ENCODE measurements around the gene HTD2.

Gene HTD2

GRCh38 chr3:58299075-58299474, 7.2 kb upstream of the HTD2 start:
- TF ChIP-seq CTCF (IDR thresholded peaks at IDR 0.05) = no peak

DNA sequence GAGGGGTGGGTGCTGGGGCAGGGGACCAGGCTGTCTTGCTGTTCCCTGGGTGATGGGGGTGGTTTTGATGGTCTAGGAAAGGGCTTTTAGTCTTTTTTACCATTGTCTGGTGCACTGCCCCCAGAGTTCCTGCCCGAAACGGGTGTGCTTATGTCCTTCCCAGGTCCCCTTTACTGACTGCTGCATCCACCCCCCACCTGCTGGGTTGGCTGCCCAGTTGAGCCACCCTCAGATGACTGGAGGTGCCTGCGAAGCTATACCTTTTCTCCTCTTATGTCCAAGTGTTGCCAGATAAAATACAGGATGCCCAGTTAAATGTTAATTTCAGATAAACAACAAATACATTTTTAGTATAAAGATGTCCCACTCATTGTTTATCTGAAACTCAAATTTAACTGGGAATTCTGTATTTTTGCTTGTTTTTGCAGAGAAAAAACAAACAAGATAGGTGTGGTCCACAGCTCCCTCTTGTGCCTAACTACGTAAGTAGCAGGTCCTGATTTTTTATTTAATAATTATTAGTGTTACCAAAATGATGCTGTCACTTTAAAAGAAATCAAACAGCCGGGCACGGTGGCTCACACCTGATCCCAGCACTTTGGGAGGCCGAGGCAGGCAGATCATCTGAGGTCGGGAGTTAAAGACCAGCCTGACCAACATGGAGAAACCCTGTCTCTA, 6.3 kb upstream of the HTD2 start:
- TF ChIP-seq CTCF (IDR thresholded peaks at IDR 0.05) = peak; percentile 67

GRCh38 chr3:58307639-58308215, 1.4 kb downstream of the HTD2 start:
- peak; percentile 72 for TF ChIP-seq CTCF (IDR thresholded peaks at IDR 0.05)

DNA sequence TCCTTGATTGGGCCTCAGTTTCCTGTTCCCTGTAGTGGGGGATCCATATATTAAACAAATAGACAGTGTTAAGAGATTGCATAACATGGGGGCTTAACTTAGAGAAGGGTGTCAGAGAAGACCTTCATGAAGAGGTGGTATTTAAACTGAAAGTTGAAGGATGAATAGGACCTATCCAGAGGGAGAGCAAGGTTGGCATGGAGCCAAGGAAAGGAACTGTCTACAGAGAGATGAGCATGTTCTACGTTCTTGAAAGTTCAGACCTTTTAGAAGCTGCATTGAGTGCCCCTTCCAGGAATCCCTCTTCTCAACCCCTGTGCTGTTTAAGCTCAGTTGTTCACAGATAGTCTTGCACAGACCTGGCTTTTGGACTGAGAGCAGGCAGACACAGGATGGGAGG, 2.4 kb downstream of the HTD2 start:
- TF ChIP-seq CTCF (IDR thresholded peaks at IDR 0.05) = no peak

DNA sequence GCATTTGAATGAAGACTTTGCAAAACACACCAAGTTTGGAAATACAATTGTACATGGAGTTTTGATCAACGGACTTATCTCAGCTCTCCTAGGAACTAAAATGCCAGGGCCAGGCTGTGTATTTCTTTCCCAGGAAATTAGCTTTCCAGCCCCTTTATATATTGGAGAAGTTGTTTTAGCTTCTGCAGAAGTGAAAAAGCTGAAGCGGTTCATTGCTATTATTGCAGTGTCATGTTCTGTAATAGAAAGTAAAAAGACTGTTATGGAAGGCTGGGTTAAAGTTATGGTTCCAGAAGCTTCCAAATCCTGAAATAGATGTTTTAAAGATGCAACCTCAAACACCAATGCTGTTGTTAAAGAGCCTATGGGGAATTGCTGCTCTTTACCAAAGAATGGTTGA, 11.5 kb downstream of the HTD2 start:
- no peak for TF ChIP-seq CTCF (IDR thresholded peaks at IDR 0.05)

GRCh38 chr3:58321791-58322190, 15.5 kb downstream of the HTD2 start:
- TF ChIP-seq CTCF (IDR thresholded peaks at IDR 0.05) = no peak

GRCh38 chr3:58322793-58323192, 16.5 kb downstream of the HTD2 start:
- no peak for TF ChIP-seq CTCF (IDR thresholded peaks at IDR 0.05)

Data from LNCAP (cell line).